Common myeloid progenitor, CD34-positive (primary cell): ENCODE measurements around the gene BLOC1S1.

Source experiments
- CTCF ChIA-PET: fragments of 350-600 bp; sonication (Branson Sonifier 250); formaldehyde crosslinking; loops from one replicate; lab custom pipeline; 2021; ENCODE audit warnings: antibody characterized with exemption; lab: Charles Lee
- POLR2A ChIA-PET: fragments of 350-600 bp; sonication (Branson Sonifier 250); formaldehyde crosslinking; loops from one replicate; lab custom pipeline; 2021; ENCODE audit warnings: antibody characterized with exemption; lab: Charles Lee
- DNase-seq, 3 donors: peaks; one replicate each; pipeline versions ENCODE4 v3.0.0 to v3.0.0-alpha.2; 2013
- H3K27ac ChIP-seq, 2 experiments: 1 replicate in 1 of 2; 2 replicates in 1 of 2; pipeline ENCODE4 v1.7.0; 2013; ENCODE audit warnings: inconsistent platforms in 2 of 2, low read length in 2 of 2, mild to moderate bottlenecking in 2 of 2, low read depth in 1 of 2, moderate library complexity in 1 of 2; ENCODE audit not compliant: severe bottlenecking in 2 of 2, insufficient read depth in 1 of 2, poor library complexity in 1 of 2
- H3K27me3 ChIP-seq, 5 experiments: replicated peaks in 2 of 5; 1 replicate in 3 of 5; 2 replicates in 2 of 5; pipeline versions ENCODE4 v1.6.1 to v1.7.0; 2013; ENCODE audit warnings: low read length in 4 of 5, mild to moderate bottlenecking in 2 of 5, moderate library complexity in 2 of 5, inconsistent platforms in 1 of 5; ENCODE audit not compliant: insufficient read depth in 5 of 5, control insufficient read depth in 4 of 5
- H3K36me3 ChIP-seq, 4 experiments: 1 replicate in 2 of 4; 2 replicates in 2 of 4; pipeline versions ENCODE4 v1.6.1 to v1.7.0; 2013; ENCODE audit warnings: low read length in 3 of 4, control low read depth in 1 of 4, mild to moderate bottlenecking in 1 of 4; ENCODE audit not compliant: control insufficient read depth in 4 of 4, insufficient read depth in 4 of 4
- H3K4me1 ChIP-seq, 4 experiments: 1 replicate in 3 of 4; 2 replicates in 1 of 4; pipeline versions ENCODE4 v1.6.1 to v1.7.1; 2013; ENCODE audit warnings: low read length in 3 of 4, mild to moderate bottlenecking in 3 of 4, control low read depth in 1 of 4, inconsistent platforms in 1 of 4, moderate library complexity in 1 of 4; ENCODE audit not compliant: control insufficient read depth in 4 of 4, insufficient read depth in 4 of 4; ENCODE audit errors: control extremely low read depth in 1 of 4
- H3K4me3 ChIP-seq, 7 experiments: 1 replicate in 4 of 7; 2 replicates in 3 of 7; pipeline versions ENCODE4 v1.5.1 to v1.7.0; 2013; ENCODE audit warnings: mild to moderate bottlenecking in 7 of 7, low read length in 6 of 7, moderate library complexity in 6 of 7, inconsistent platforms in 2 of 7, low read depth in 2 of 7, control low read depth in 1 of 7; ENCODE audit not compliant: insufficient read depth in 4 of 7, control insufficient read depth in 1 of 7; ENCODE audit errors: extremely low read depth in 1 of 7
- H3K9me3 ChIP-seq, 5 experiments: 1 replicate in 4 of 5; 2 replicates in 1 of 5; pipeline versions ENCODE4 v1.6.1 to v1.7.1; 2013; ENCODE audit warnings: low read length in 4 of 5, mild to moderate bottlenecking in 2 of 5, inconsistent platforms in 1 of 5, low read depth in 1 of 5, moderate library complexity in 1 of 5; ENCODE audit not compliant: control insufficient read depth in 4 of 5, insufficient read depth in 2 of 5; ENCODE audit errors: control extremely low read depth in 1 of 5
- WGBS: methylation state at CpG from one replicate; pipeline ENCODE4 v1.1.5; 2013; ENCODE audit not compliant: insufficient coverage; 5-methylcytosine and 5-hydroxymethylcytosine counted together

The BLOC1S1 gene

DNA sequence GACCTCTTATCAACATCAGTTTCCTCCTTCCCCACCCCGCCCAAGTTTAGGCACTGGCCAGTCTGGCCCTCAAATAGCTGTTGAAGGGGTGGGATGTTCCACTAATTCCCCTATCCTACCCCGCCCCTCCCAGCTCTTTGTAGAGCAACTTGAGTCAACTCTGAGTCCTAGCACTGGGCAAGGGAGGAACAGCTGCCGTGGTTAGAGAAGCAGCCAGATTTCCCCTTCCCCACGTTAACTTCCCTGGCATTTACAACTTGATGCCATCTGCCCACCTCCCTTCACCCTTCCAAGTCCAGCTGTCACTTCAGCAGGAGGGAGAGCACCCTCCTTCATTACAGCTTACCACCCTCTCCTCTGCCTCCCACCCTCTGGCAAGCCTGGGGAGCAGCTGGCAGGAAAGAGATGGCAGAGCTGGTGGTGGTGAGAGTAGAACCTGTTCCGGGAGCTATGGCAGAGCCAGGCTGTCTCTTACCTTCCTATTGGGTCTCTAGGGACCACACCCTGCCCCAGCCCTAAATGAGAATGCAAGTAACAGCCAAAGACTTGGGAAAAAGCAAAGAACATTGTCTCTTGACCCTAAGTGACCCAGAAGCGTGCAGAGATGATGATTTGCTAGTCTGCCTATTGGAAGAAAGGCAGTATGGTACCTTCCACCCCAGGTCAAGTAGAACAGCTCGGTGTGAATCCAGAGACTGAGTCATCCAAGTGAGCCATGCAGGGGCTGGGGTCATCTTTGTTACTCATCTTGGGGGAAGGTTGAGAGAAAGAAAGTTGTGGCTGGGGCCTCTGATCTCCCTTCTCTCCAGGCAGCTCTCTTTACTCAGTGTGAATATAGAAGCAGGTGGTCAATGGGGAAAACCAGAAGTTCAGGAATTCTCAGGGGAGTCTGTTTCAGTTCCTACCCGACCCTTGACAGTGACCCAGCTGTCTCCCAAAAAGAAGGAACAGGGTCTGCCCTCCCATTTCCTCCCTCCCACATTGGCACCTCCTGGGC is 1.5 kb downstream of the BLOC1S1 start:
- no peak for DNase-seq
- peak overlapping the region in 5 of 7 experiments; percentile 83 to 98 (median 92) for H3K4me3 ChIP-seq
- ChIA-PET CTCF (interaction anchor here (1.0 to 3.1 kb wide), 8 partner anchors 8 to 1177 kb away, joined by 3 to 19 read pairs (median 8); partner anchors contain the start of genes CD63 and ITGA7), POLR2A (interaction anchor here (0.9 kb wide), 1 partner anchor 12 kb away, joined by 4 read pairs; the partner anchor contains the start of gene CD63)
- 59% methylated on average over 7 of the region's 8 CpGs for WGBS
- no peaks in the 10 kb centered on the region for H3K9me3 ChIP-seq
- peaks cover 3 to 27% (median 19%) of the 10 kb centered on the region in 4 experiments for H3K4me1 ChIP-seq
- H3K27ac ChIP-seq = peak overlapping the region in 1 of 2 experiments; percentile 89
- H3K36me3 ChIP-seq = peaks cover 0 to 16% (median 12%) of the 10 kb centered on the region in 4 experiments
- peaks cover 0 to 2% (median 0%) of the 10 kb centered on the region in 5 experiments for H3K27me3 ChIP-seq

DNA sequence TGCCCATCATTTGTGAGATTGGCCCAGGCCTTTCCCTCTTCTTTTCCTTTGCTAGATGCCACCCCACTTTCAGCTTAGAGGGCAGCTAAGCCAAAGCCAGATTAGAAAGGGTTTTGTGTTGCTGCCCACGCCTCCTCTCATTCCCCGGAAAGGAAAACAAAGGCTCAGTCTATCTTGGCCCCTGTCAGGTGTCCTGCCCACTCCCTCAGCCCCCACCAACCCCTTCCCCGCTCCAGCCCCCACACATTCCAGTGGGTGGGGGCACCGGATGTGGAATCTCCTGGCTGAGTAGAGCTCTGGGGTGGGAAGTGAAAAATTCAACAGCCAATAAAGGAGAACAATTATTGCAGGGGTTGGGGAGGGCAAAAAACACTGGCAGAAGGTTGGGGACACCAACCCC is 2.2 kb downstream of the BLOC1S1 start:
- H3K27me3 ChIP-seq = peaks cover 0 to 2% (median 0%) of the 10 kb centered on the region in 5 experiments
- peaks cover 3 to 27% (median 19%) of the 10 kb centered on the region in 4 experiments for H3K4me1 ChIP-seq
- H3K4me3 ChIP-seq = no peak overlapping the region
- ChIA-PET CTCF (interaction anchor here (1.5 to 3.1 kb wide), 4 partner anchors 11 to 209 kb away, joined by 3 to 19 read pairs (median 13); partner anchors contain the start of gene CD63), POLR2A (interaction anchor here (1.1 kb wide), 1 partner anchor 20 kb away, joined by 3 read pairs; no protein-coding TSS in a partner anchor)
- no peaks in the 10 kb centered on the region for H3K9me3 ChIP-seq
- DNase-seq = no peak
- H3K36me3 ChIP-seq = peaks cover 0 to 18% (median 13%) of the 10 kb centered on the region in 4 experiments
- no peak overlapping the region for H3K27ac ChIP-seq
- WGBS = no CpG with 5 or more reads among the region's 4 CpGs

DNA sequence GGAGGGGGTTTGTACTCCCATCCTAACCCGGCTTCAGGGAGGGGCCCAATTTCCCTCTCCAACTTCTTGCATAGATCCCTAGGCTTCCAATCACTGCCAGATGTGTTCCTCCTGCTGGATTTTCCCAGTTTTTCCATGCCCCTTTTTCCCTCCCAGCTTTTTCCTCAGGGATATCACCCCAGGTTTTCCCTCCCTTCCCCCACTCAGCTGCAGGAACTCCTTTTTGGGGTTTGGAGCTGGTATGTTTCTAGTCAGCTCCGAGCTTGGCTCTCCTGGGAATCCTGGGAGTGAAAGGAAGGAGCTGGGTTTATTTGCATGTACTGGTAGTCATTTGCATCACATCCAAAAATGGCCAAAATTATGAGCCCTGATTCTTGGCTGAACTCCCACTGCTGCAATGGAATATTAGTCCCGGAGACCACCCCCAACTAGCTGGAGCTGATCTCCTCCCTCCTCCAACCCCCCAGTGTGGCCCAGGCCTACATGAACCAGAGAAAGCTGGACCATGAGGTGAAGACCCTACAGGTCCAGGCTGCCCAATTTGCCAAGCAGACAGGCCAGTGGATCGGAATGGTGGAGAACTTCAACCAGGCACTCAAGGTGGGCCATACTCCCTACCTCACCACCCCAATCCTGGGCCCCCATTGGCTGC is 2.9 kb downstream of the BLOC1S1 start:
- DNase-seq = no peak
- peaks cover 3 to 27% (median 19%) of the 10 kb centered on the region in 4 experiments for H3K4me1 ChIP-seq
- no peaks in the 10 kb centered on the region for H3K9me3 ChIP-seq
- ChIA-PET CTCF (interaction anchor here (2.3 to 7.3 kb wide), 4 partner anchors 11 to 56 kb away, joined by 7 to 119 read pairs (median 18); partner anchors contain the start of gene CD63), POLR2A (interaction anchor here (0.7 to 1.1 kb wide), 2 partner anchors 19 to 51 kb away, joined by 3 read pairs; no protein-coding TSS in a partner anchor)
- no peaks in the 10 kb centered on the region for H3K27me3 ChIP-seq
- H3K27ac ChIP-seq = no peak overlapping the region
- 100% methylated on average over 1 of the region's 4 CpGs for WGBS
- H3K4me3 ChIP-seq = no peak overlapping the region
- peaks cover 0 to 18% (median 17%) of the 10 kb centered on the region in 4 experiments for H3K36me3 ChIP-seq

DNA sequence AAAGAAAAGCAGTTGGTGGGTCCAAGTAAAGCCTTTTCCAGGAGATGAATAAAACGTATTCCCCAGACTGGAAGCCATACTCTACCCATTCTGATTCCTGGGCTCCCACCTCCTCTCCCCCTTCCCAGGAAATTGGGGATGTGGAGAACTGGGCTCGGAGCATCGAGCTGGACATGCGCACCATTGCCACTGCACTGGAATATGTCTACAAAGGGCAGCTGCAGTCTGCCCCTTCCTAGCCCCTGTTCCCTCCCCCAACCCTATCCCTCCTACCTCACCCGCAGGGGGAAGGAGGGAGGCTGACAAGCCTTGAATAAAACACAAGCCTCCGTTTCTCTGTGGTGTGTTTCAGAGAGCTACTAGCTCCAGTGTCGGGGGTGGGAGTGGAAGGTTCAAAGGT is 3.5 kb downstream of the BLOC1S1 start:
- H3K27ac ChIP-seq = no peak overlapping the region

DNA sequence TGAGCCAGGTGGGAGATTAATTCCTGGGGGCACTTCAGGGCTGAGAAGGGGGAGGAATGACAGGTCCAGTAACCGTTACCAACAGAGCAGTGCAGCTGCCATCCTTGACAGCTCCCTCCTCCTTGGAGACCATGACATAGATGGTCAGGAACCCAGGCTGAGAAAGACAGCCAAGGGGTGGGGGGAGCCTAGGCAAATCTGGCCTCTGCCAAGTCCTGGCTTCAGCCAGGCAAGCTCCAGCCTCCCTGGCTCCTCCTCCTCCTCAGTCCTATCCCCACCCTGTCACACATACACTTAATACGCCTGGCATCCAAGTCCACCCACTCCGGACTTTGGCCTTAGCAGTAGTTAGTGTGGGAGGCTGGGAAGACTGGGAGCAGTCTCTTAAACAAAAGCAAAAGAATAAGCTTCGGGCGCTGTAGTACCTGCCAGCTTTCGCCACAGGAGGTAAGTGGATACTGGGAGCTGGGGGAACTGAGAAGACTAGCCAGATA is 4.3 kb downstream of the BLOC1S1 start, which contains the start of gene RDH5:
Gene RDH5 (plus strand): TSS at position 323 of the 494 bp plus-strand sequence. CDS start 792 bp downstream, outside the sequence.
- ChIA-PET CTCF (interaction anchor here (0.6 to 7.3 kb wide), 9 partner anchors 8 to 69 kb away, joined by 3 to 119 read pairs (median 5); partner anchors contain the start of gene CD63), POLR2A (no interaction called here)
- 93% methylated on average over 5 of the region's 6 CpGs for WGBS
- DNase-seq = no peak
- Histone ChIP-seq H3K27ac (no peak within 1 kb of the TSS), H3K4me1 (peaks cover 3 to 31% (median 22%) of the 10 kb centered on the region in 4 experiments), H3K36me3 (peaks cover 3 to 29% (median 27%) of the 10 kb centered on the region in 4 experiments), H3K27me3 (no peaks in the 10 kb centered on the region), H3K4me3 (no peak within 1 kb of the TSS), H3K9me3 (no peaks in the 10 kb centered on the region)

More for the DNA sequence above, 3.5 kb downstream of the BLOC1S1 start:
- CTCF ChIA-PET = interaction anchor here (0.9 to 7.3 kb wide), 7 partner anchors 11 to 61 kb away, joined by 3 to 119 read pairs (median 7); partner anchors contain the start of gene CD63
- WGBS = 92% methylated on average over 2 of the region's 7 CpGs
- POLR2A ChIA-PET = no interaction called here
- Histone ChIP-seq H3K36me3 (peaks cover 3 to 24% (median 23%) of the 10 kb centered on the region in 4 experiments), H3K4me1 (peaks cover 3 to 27% (median 19%) of the 10 kb centered on the region in 4 experiments), H3K4me3 (no peak overlapping the region), H3K9me3 (no peaks in the 10 kb centered on the region), H3K27me3 (no peaks in the 10 kb centered on the region)
- DNase-seq = no peak

DNA sequence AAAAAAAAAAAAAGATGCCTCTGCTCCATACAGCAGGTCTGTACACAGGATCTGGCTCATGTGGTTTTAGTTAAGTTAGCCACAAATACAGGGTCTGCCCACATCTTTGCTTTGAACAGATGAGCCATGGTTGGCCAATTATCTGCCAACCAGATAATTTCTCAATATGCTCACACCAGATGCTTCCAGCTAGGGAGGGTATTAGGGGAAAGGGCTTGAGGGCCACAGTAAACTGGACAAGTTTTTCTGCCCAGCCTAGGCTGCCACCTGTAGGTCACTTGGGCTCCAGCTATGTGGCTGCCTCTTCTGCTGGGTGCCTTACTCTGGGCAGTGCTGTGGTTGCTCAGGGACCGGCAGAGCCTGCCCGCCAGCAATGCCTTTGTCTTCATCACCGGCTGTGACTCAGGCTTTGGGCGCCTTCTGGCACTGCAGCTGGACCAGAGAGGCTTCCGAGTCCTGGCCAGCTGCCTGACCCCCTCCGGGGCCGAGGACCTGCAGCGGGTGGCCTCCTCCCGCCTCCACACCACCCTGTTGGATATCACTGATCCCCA is 5.1 kb downstream of the BLOC1S1 start:
- whole genome bisulfite sequencing = 93% methylated on average over 9 of the region's 9 CpGs
- peak in 2 of 3 donors; percentile 46 to 48 for DNase-seq
- Histone ChIP-seq H3K4me1 (peaks cover 0 to 23% (median 15%) of the 10 kb centered on the region in 4 experiments), H3K27ac (no peak overlapping the region), H3K27me3 (no peaks in the 10 kb centered on the region), H3K4me3 (no peak overlapping the region), H3K9me3 (no peaks in the 10 kb centered on the region), H3K36me3 (peaks cover 3 to 35% (median 33%) of the 10 kb centered on the region in 4 experiments)
- CTCF ChIA-PET = interaction anchor here (0.6 to 7.3 kb wide), 7 partner anchors 9 to 65 kb away, joined by 3 to 119 read pairs (median 6); partner anchors contain the start of gene CD63
- POLR2A ChIA-PET = interaction anchor here (0.9 kb wide), 1 partner anchor 8 kb away, joined by 3 read pairs; no protein-coding TSS in a partner anchor
